ENCODE measurements around the gene ELAVL1. TPM values are rescaled to one million over a fixed set of nuclear protein-coding genes. Genes with fewer than 3 reads are reported as not detected.
"Not testable (repeated sequence)": the region's sequence is repeated elsewhere in the genome, so short reads cannot be mapped to it uniquely, and the experiment has no call there.

ELAVL1 gene
- total RNA-seq, 5 donors from 2014 or later (not counting 1 experiment from before 2014, with no cell fraction given) = 33.6 to 62.1 (median 57.1) TPM

GRCh38 chr19:8036434-8037099 is 31.1 kb upstream of the ELAVL1 start:
- H3K4me3 Mint-ChIP-seq = no peak overlapping the region
- H3K27me3 Mint-ChIP-seq = peaks cover 11 to 17% of the 10 kb centered on the region in 2 donors
- H3K9me3 ChIP-seq = no peaks in the 10 kb centered on the region
- no peaks in the 10 kb centered on the region for H3K36me3 ChIP-seq (ENCODE audit: control insufficient read depth in 2 of 2, extremely low read depth in 1 of 2, insufficient read depth in 1 of 2, low read length in 1 of 2)
- no peak overlapping the region for H3K27ac ChIP-seq (ENCODE audit: low read length)
- H3K4me3 ChIP-seq (ENCODE audit: control insufficient read depth in 1 of 2, extremely low read depth in 1 of 2, low read length in 1 of 2) = no peak overlapping the region
- DNase-seq = no peak
- no peaks in the 10 kb centered on the region for H3K4me1 Mint-ChIP-seq
- H3K9me3 Mint-ChIP-seq = no peaks in the 10 kb centered on the region
- ChIA-PET POLR2A (no interaction called here), CTCF (no interaction called here)
- no peak for ATAC-seq (replicated peaks in 1 of 4)
- H3K4me1 ChIP-seq (ENCODE audit: control insufficient read depth in 1 of 2, extremely low read depth in 1 of 2, insufficient read depth in 2 of 2, low read length in 2 of 2) = no peaks in the 10 kb centered on the region
- peaks cover 0 to 30% of the 10 kb centered on the region in 2 experiments for H3K27me3 ChIP-seq (replicated peaks in 1 of 2; ENCODE audit: control insufficient read depth in 2 of 2, extremely low read depth in 1 of 2, insufficient read depth in 2 of 2, low read length in 1 of 2)
- WGBS (ENCODE audit: insufficient coverage) = 81% methylated on average over 2 of the region's 7 CpGs
- no peak overlapping the region for H3K27ac Mint-ChIP-seq
- no peaks in the 10 kb centered on the region for H3K36me3 Mint-ChIP-seq

- Mint-ChIP-seq H3K27ac (no peak overlapping the region), H3K9me3 (no peaks in the 10 kb centered on the region), H3K4me3 (no peak overlapping the region), H3K4me1 (no peaks in the 10 kb centered on the region), H3K27me3 (peaks cover 10 to 15% of the 10 kb centered on the region in 2 donors), H3K36me3 (no peaks in the 10 kb centered on the region)
- Histone ChIP-seq H3K9me3 (no peaks in the 10 kb centered on the region), H3K36me3 (ENCODE audit: control insufficient read depth in 2 of 2, extremely low read depth in 1 of 2, insufficient read depth in 1 of 2, low read length in 1 of 2) (no peaks in the 10 kb centered on the region), H3K27ac (ENCODE audit: low read length) (no peak overlapping the region), H3K4me3 (ENCODE audit: control insufficient read depth in 1 of 2, extremely low read depth in 1 of 2, low read length in 1 of 2) (no peak overlapping the region), H3K27me3 (replicated peaks in 1 of 2; ENCODE audit: control insufficient read depth in 2 of 2, extremely low read depth in 1 of 2, insufficient read depth in 2 of 2, low read length in 1 of 2) (peaks cover 0 to 32% of the 10 kb centered on the region in 2 experiments), H3K4me1 (ENCODE audit: control insufficient read depth in 1 of 2, extremely low read depth in 1 of 2, insufficient read depth in 2 of 2, low read length in 2 of 2) (no peaks in the 10 kb centered on the region)
- POLR2A ChIA-PET = no interaction called here
- DNase-seq (no peak), ATAC-seq (replicated peaks in 1 of 4) (no peak)
- CTCF ChIA-PET = no interaction called here
- 89% methylated on average over 4 of the region's 6 CpGs for WGBS (ENCODE audit: insufficient coverage)
Measured at GRCh38 chr19:8034178-8034525, 28.7 kb upstream of the ELAVL1 start.

- H3K4me1 ChIP-seq (ENCODE audit: control insufficient read depth in 1 of 2, extremely low read depth in 1 of 2, insufficient read depth in 2 of 2, low read length in 2 of 2); H3K27ac Mint-ChIP-seq; H3K4me3 Mint-ChIP-seq; H3K4me1 Mint-ChIP-seq; H3K27ac ChIP-seq (ENCODE audit: low read length); DNase-seq; POLR2A ChIA-PET; H3K9me3 ChIP-seq; CTCF ChIA-PET; H3K36me3 Mint-ChIP-seq; H3K4me3 ChIP-seq (ENCODE audit: control insufficient read depth in 1 of 2, extremely low read depth in 1 of 2, low read length in 1 of 2); ATAC-seq (replicated peaks in 1 of 4); H3K9me3 Mint-ChIP-seq; H3K36me3 ChIP-seq (ENCODE audit: control insufficient read depth in 2 of 2, extremely low read depth in 1 of 2, insufficient read depth in 1 of 2, low read length in 1 of 2): not testable (repeated sequence)
- peaks cover 8 to 15% of the 10 kb centered on the region in 2 donors for H3K27me3 Mint-ChIP-seq
- 86% methylated on average over 12 of the region's 22 CpGs for WGBS (ENCODE audit: insufficient coverage)
- peaks cover 0 to 26% of the 10 kb centered on the region in 2 experiments for H3K27me3 ChIP-seq (replicated peaks in 1 of 2; ENCODE audit: control insufficient read depth in 2 of 2, extremely low read depth in 1 of 2, insufficient read depth in 2 of 2, low read length in 1 of 2)
Measured at GRCh38 chr19:8033287-8034177, 28.1 kb upstream of the ELAVL1 start.

GRCh38 chr19:8030960-8031359 is 25.5 kb upstream of the ELAVL1 start:
- Histone ChIP-seq H3K4me3 (ENCODE audit: control insufficient read depth in 1 of 2, extremely low read depth in 1 of 2, low read length in 1 of 2) (no peak overlapping the region), H3K9me3 (no peaks in the 10 kb centered on the region), H3K4me1 (ENCODE audit: control insufficient read depth in 1 of 2, extremely low read depth in 1 of 2, insufficient read depth in 2 of 2, low read length in 2 of 2) (no peaks in the 10 kb centered on the region), H3K36me3 (ENCODE audit: control insufficient read depth in 2 of 2, extremely low read depth in 1 of 2, insufficient read depth in 1 of 2, low read length in 1 of 2) (no peaks in the 10 kb centered on the region), H3K27me3 (replicated peaks in 1 of 2; ENCODE audit: control insufficient read depth in 2 of 2, extremely low read depth in 1 of 2, insufficient read depth in 2 of 2, low read length in 1 of 2) (peaks cover 0 to 15% of the 10 kb centered on the region in 2 experiments), H3K27ac (ENCODE audit: low read length) (no peak overlapping the region)
- H3K4me3 Mint-ChIP-seq = no peak overlapping the region
- peaks cover 0 to 2% of the 10 kb centered on the region in 2 donors for H3K27me3 Mint-ChIP-seq
- DNase-seq (no peak), ATAC-seq (replicated peaks in 1 of 4) (no peak)
- H3K9me3 Mint-ChIP-seq = no peaks in the 10 kb centered on the region
- no peaks in the 10 kb centered on the region for H3K36me3 Mint-ChIP-seq
- ChIA-PET CTCF (interaction anchor here in 1 of 2 donors (1.3 kb wide), 1 partner anchor 26 kb away, joined by 3 read pairs; no protein-coding TSS in a partner anchor), POLR2A (no interaction called here)
- WGBS (ENCODE audit: insufficient coverage) = 90% methylated on average over 3 of the region's 8 CpGs
- H3K27ac Mint-ChIP-seq = no peak overlapping the region
- no peaks in the 10 kb centered on the region for H3K4me1 Mint-ChIP-seq

GRCh38 chr19:8028951-8029491 is 23.6 kb upstream of the ELAVL1 start:
- DNase-seq = no peak
- no peak for ATAC-seq (replicated peaks in 1 of 4)
- Mint-ChIP-seq H3K27ac (no peak overlapping the region), H3K4me3 (no peak overlapping the region), H3K4me1 (no peaks in the 10 kb centered on the region), H3K9me3 (no peaks in the 10 kb centered on the region), H3K27me3 (peaks cover 0 to 2% of the 10 kb centered on the region in 2 donors), H3K36me3 (no peaks in the 10 kb centered on the region)
- Histone ChIP-seq H3K36me3 (ENCODE audit: control insufficient read depth in 2 of 2, extremely low read depth in 1 of 2, insufficient read depth in 1 of 2, low read length in 1 of 2) (no peaks in the 10 kb centered on the region), H3K27me3 (replicated peaks in 1 of 2; ENCODE audit: control insufficient read depth in 2 of 2, extremely low read depth in 1 of 2, insufficient read depth in 2 of 2, low read length in 1 of 2) (peaks cover 0 to 11% of the 10 kb centered on the region in 2 experiments), H3K9me3 (no peaks in the 10 kb centered on the region), H3K4me3 (ENCODE audit: control insufficient read depth in 1 of 2, extremely low read depth in 1 of 2, low read length in 1 of 2) (no peak overlapping the region), H3K27ac (ENCODE audit: low read length) (no peak overlapping the region), H3K4me1 (ENCODE audit: control insufficient read depth in 1 of 2, extremely low read depth in 1 of 2, insufficient read depth in 2 of 2, low read length in 2 of 2) (no peaks in the 10 kb centered on the region)
- WGBS (ENCODE audit: insufficient coverage) = 94% methylated on average over 5 of the region's 12 CpGs
- ChIA-PET POLR2A (no interaction called here), CTCF (no interaction called here)

- CTCF ChIA-PET = no interaction called here
- Mint-ChIP-seq H3K4me1 (no peaks in the 10 kb centered on the region), H3K9me3 (no peaks in the 10 kb centered on the region), H3K36me3 (no peaks in the 10 kb centered on the region), H3K4me3 (no peak overlapping the region), H3K27ac (no peak overlapping the region), H3K27me3 (peaks cover 0 to 2% of the 10 kb centered on the region in 2 donors)
- no peak for ATAC-seq (replicated peaks in 1 of 4)
- H3K4me3 ChIP-seq (ENCODE audit: control insufficient read depth in 1 of 2, extremely low read depth in 1 of 2, low read length in 1 of 2) = no peak overlapping the region
- 86% methylated on average over 5 of the region's 5 CpGs for WGBS (ENCODE audit: insufficient coverage)
- no peaks in the 10 kb centered on the region for H3K9me3 ChIP-seq
- no peak for DNase-seq
- H3K36me3 ChIP-seq (ENCODE audit: control insufficient read depth in 2 of 2, extremely low read depth in 1 of 2, insufficient read depth in 1 of 2, low read length in 1 of 2) = no peaks in the 10 kb centered on the region
- POLR2A ChIA-PET = no interaction called here
- peaks cover 0 to 6% of the 10 kb centered on the region in 2 experiments for H3K27me3 ChIP-seq (replicated peaks in 1 of 2; ENCODE audit: control insufficient read depth in 2 of 2, extremely low read depth in 1 of 2, insufficient read depth in 2 of 2, low read length in 1 of 2)
- H3K27ac ChIP-seq (ENCODE audit: low read length) = no peak overlapping the region
- no peaks in the 10 kb centered on the region for H3K4me1 ChIP-seq (ENCODE audit: control insufficient read depth in 1 of 2, extremely low read depth in 1 of 2, insufficient read depth in 2 of 2, low read length in 2 of 2)
Measured at GRCh38 chr19:8025316-8025715, 19.9 kb upstream of the ELAVL1 start.
